ENCODE measurements around the gene IDH3A. TPM values are rescaled to one million over a fixed set of nuclear protein-coding genes. Genes with fewer than 3 reads are reported as not detected.

The IDH3A gene
- total RNA-seq, 1 experiment from 2014 or later, result 116 TPM

DNA sequence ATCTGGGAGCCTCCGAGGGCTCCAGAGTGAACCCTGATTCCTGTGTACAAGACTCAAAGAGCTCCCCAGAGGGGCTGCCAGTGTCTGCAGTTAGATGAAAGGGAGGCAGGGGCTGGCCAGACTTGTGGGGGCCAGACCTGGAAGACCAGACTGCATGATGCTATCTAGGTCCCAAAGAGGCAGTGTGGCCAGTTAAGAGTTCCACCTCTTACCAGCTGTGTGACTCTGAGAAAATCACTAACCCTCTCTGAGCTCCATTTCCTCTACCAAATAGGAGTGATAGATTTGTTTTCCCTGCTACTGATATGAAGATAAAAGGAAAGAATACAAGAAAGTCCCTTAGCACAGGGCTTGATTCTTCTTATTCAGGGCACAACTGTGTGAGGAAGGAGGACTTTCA, 56.2 kb downstream of the IDH3A start:
- Histone ChIP-seq H3K4me3 (ENCODE audit: low read depth in 2 of 2, low read length in 2 of 2) (no peak overlapping the region), H3K9me3 (ENCODE audit: control insufficient read depth, insufficient read depth, low read depth, low read length) (no peaks in the 10 kb centered on the region), H3K27me3 (ENCODE audit: control insufficient read depth, insufficient read depth, low read length) (no peaks in the 10 kb centered on the region), H3K36me3 (ENCODE audit: control insufficient read depth, insufficient read depth, low read length) (no peaks in the 10 kb centered on the region), H3K27ac (ENCODE audit: low read length) (no peak overlapping the region), H3K4me1 (ENCODE audit: control insufficient read depth, insufficient read depth, low read length) (peaks cover 30% of the 10 kb centered on the region)
- TF ChIP-seq SIN3A (IDR thresholded peaks at IDR 0.05; ENCODE audit: borderline replicate concordance, insufficient read depth, low read depth, low read length) (no peak), POLR2AphosphoS5 (IDR thresholded peaks at IDR 0.05; ENCODE audit: low read depth, low read length) (no peak), TCF7L2 (IDR thresholded peaks at IDR 0.05; ENCODE audit: low read depth, low read length) (no peak), CTCF (IDR thresholded peaks at IDR 0.05) (no peak), REST (IDR thresholded peaks at IDR 0.05; ENCODE audit: insufficient read depth in 1 of 2, low read depth in 2 of 2, low read length in 1 of 2) (no peak)
- POLR2A ChIA-PET, result interaction anchor here (0.6 kb wide), 2 partner anchors 21 to 90 kb away, joined by 5 to 15 read pairs; no protein-coding TSS in a partner anchor
- in situ Hi-C loops (cut with HindIII; ENCODE audit: low pct_unique_long_range_greater_than_20kb, low sequenced_read_pairs) (no loop called here), intact Hi-C loops (cut with micrococcal nuclease; ENCODE audit: unreplicated experiment) (no loop called here)
- no TSS peak for BruUV-seq (replicated peaks)
- CTCF ChIA-PET, result interaction anchor here (1.4 kb wide), 1 partner anchor 10 kb away, joined by 5 read pairs; no protein-coding TSS in a partner anchor
- no peak for ATAC-seq
- no peak for DNase-seq (ENCODE audit: low read depth, low spot score)

DNA sequence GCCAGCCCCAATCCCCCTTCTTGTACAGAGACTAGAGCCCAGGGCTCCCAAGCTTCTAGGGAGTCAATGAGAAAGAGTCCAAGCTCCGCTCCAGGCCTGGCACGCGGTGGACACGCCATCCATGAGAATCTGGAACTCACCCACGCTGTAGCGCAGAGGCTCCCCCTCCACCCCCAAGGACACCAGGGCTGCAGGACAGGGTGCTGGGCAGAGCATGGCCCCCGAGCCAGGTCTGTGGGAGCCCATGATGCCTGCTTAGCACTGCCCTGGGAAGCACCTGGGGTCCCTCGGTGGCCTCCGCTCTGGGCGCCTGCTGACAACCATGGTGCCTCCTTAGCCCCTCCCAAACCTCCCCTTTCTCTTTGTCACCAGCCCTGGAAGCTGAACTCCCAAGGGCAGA, 56.7 kb downstream of the IDH3A start:
- ChIA-PET POLR2A (interaction anchor here (0.6 kb wide), 1 partner anchor 90 kb away, joined by 5 read pairs; no protein-coding TSS in a partner anchor), CTCF (interaction anchor here (1.4 to 1.6 kb wide), 2 partner anchors 10 kb away, joined by 5 to 10 read pairs; no protein-coding TSS in a partner anchor)
- Histone ChIP-seq H3K4me3 (ENCODE audit: low read depth in 2 of 2, low read length in 2 of 2) (no peak overlapping the region), H3K4me1 (ENCODE audit: control insufficient read depth, insufficient read depth, low read length) (peaks cover 32% of the 10 kb centered on the region), H3K27ac (ENCODE audit: low read length) (no peak overlapping the region), H3K36me3 (ENCODE audit: control insufficient read depth, insufficient read depth, low read length) (no peaks in the 10 kb centered on the region), H3K27me3 (ENCODE audit: control insufficient read depth, insufficient read depth, low read length) (no peaks in the 10 kb centered on the region), H3K9me3 (ENCODE audit: control insufficient read depth, insufficient read depth, low read depth, low read length) (no peaks in the 10 kb centered on the region)
- intact Hi-C loops (cut with micrococcal nuclease; ENCODE audit: unreplicated experiment) (no loop called here), in situ Hi-C loops (cut with HindIII; ENCODE audit: low pct_unique_long_range_greater_than_20kb, low sequenced_read_pairs) (no loop called here)
- no TSS peak for BruUV-seq (replicated peaks)
- no peak for TF ChIP-seq SIN3A (IDR thresholded peaks at IDR 0.05; ENCODE audit: borderline replicate concordance, insufficient read depth, low read depth, low read length)
- TF ChIP-seq CTCF (IDR thresholded peaks at IDR 0.05), result no peak
- no peak for TF ChIP-seq POLR2AphosphoS5 (IDR thresholded peaks at IDR 0.05; ENCODE audit: low read depth, low read length)
- TF ChIP-seq REST (IDR thresholded peaks at IDR 0.05; ENCODE audit: insufficient read depth in 1 of 2, low read depth in 2 of 2, low read length in 1 of 2), result no peak
- no peak for TF ChIP-seq TCF7L2 (IDR thresholded peaks at IDR 0.05; ENCODE audit: low read depth, low read length)
- no peak for DNase-seq (ENCODE audit: low read depth, low spot score)
- ATAC-seq, result no peak
